HG03571 (cell line): ENCODE data around the gene FCAR.
"Not testable (repeated sequence)": the region's sequence is repeated elsewhere in the genome, so short reads cannot be mapped to it uniquely, and the experiment has no call there.

Source experiments
- ATAC-seq: cut with Tn5 transposase; IDR thresholded peaks from one replicate; pipeline ENCODE4 v1.9.1; 2021; ENCODE audit not compliant: unreplicated experiment

Gene FCAR

DNA sequence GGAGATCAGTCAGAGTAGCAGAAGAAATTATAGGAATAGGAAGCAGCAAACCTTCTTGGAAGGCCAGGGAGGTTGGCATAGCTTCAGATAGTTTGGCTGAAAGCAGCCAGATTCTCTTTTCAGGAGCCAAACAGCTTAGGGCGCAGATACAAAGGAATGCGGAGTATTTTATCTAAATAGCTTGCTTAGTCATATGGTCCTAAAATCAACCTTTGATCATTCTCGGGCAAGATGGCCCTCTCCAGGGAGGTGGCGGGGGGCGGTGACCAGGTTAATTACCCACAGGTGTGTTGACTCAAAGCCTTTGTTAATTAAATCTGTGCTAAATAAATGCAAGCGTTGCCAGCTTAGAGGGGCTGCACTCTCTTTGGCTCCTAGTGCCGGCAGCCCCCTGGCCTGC lies 19.4 kb downstream of the FCAR start:
- ATAC-seq = no peak

DNA sequence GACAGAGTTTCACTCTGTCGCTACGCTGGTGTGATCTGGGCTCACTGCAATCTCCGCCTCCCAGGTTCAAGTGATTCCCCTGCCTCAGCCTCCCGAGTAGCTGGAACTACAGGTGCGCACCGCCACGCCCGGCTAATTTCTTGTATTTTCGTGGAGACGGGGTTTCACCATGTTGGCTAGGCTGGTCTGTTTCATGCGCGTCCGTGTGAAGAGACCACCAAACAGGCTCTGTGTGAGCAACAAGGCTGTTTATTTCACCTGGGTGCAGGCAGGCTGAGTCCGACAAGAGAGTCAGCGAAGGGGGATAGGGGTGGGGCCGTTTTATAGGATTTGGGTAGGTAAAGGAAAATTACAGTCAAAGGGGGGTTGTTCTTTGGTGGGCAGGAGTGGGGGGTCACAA lies 20.1 kb downstream of the FCAR start:
- ATAC-seq = not testable (repeated sequence)

DNA sequence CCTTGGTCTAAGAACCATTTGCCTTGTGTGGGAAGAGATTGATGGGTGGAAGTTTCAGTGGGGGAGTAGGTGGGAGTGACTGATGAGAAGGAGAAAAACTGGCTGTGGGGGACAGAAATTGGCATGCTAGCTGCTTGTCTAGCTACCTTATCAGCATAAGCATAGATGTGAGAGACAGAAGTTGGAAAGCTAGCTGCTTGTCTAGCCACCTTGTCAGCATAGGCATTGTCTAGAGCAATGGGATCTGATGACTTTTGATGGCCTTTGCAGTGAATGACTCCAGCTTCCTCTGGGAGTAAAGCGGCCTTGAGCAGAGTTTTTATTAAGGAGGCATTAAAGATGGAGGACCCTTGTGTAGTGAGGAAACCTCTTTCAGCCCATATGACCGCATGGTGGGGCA lies 22.0 kb downstream of the FCAR start:
- ATAC-seq = no peak

DNA sequence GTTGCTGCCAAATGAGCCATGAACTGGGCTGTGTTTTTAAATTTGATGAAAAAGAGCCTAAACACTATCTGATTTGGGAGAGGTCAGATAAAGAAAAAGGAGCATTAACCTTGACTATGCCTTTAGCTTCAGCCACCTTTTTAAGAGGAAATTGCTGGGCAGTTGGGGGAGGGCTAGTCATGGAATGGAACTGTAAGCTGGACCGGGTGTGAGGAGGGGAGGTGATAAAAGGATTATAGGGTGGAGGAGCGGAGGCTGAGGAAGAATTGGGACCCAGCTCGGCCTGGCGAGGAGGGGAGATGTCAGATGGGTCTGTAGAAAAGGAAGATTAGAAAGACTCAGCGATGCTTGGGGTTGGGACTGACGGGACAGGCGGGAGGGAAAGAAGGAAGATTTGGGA lies 24.6 kb downstream of the FCAR start:
- ATAC-seq = not testable (repeated sequence)

DNA sequence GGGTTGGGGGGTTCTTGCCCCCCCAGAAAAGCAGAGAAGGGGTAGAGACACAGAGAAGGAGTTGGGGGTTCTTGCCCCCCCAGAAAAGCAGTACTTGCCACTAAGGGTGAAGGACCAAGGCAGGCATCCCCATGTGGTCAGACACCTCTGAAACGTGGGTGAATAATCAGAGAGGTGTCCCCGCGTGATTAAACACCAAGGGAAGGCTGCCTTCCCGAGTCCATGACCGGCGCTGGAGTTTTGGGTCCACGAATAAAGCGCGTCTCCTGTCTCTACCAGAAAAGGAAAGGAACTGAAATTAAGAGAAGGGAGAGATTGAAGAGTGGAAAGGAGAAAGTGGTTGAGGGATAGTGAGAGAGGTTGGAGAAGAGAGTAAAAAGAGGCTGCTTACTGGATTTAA lies 25.6 kb downstream of the FCAR start:
- ATAC-seq = not testable (repeated sequence)

DNA sequence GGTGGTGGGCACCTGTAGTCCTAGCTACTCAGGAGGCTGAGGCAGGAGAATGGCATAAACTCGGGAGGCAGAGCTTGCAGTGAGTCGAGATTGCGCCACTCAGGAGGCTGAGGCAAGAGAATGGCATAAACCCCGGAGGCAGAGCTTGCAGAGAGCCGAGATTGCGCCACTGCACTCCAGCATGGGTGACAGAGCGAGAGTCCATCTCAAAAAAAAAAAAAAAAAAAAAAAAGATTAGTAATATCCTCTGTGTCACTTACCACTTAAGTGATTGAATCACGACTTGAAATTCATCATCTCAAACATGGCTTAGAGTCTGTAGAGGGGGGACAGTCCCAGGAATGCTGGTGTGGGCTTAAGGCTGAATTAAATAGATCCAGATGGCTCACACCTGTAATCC lies 27.1 kb downstream of the FCAR start:
- ATAC-seq = not testable (repeated sequence)

DNA sequence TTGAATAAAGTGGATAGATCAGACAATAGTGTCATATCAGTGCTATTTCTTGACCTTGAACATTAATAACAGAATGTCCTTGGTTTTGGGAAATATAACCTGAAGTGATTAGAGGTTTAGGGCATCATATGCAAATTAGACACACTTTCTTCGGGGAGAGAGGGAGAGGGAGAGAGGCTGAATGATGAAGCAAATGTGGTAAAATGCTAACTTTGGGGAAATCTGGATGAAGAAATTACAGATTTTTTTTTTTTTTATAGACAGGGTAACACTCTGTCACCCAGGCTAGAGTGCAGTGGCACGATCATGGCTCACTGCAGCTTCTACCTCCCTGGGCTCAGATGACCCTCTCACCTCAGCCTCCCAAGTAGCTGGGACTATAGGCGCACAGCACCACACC lies 28.0 kb downstream of the FCAR start:
- ATAC-seq = no peak

DNA sequence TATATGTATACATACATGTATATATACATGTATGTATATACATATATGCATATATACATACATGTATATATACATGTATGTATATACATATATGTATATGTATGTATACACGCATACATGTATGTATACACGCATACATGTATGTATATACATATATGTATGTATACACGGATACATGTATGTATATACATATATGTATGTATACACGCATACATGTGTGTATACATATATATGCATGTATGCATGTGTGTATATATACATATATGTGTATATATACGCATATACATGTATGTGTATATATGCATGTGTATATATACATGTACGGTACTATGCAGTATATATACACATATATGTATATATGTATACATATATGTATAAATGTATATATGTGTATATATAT lies 29.3 kb downstream of the FCAR start:
- no peak for ATAC-seq

DNA sequence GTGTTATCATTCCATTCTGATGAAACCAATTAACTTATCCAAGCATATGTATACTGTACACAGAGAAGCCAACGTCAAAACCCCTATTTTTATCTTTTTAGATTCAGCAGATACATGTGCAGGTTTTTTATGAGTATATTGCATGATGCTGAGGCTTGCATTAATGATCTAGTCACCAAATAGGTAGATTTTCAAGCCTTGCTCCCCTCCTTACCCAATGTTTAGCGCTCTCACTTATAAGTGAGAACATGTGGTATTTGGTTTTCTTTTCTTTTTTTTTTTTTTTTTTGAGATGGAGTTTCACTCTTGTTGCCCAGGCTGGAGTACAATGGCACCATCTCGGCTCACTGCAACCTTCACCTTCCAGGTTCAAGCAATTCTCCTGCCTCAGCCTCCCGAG lies 30.2 kb downstream of the FCAR start:
- not testable (repeated sequence) for ATAC-seq

DNA sequence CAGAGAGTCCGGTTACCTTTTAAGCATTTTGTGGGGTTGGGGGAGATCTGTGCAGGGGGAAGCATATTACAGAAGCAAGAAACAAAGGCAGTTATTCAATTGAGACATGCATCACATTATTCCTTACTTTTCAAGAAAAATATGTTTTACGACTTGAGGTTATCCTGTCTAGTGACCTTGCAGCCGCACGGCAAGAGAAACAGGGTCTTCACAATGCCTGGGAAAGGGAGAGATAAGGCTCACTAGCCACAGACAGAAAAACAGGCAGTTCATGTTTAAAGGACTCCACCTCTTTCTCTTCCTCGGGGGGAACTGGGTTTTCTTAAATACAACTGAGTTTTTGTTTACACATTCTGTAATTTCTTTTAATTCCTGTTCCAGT lies 31.4 kb downstream of the FCAR start:
- no peak for ATAC-seq

DNA sequence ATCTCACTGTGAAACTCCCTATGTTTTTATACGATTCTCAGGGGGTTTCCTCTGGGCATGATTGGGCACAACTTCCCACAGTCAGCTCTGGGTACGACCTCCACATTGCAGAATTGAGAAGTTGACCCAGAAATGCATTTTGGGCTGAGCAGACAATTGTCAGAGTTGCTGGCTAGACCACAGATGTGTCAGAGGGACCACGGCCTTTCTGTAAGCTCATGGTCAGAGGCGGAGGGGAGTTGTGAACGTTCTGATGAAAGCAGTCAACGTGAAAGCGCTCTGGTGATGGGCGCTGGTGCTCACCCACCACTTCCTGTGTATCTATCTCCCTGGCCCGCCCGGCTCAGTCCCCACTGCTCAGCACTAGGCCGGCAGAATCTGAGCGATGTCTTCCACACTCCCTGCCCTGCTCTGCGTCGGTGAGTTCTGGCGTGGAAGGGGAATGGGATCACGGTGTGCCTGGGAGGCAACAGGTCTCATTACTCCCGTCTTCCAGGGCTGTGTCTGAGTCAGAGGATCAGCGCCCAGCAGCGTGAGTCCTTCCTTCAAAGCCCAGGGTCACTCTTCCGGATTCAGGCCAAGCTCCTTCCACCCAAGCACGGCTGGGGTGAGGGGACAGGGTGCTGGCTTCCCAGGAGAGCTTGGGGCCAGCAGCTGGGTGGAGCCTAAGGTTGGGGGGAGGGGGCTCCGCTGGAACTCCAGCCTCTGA lies 31.9 kb downstream of the FCAR start, which contains the start of gene NCR1:
TSS of gene NCR1 (plus strand) at position 346 of the 709 bp plus-strand sequence. CDS start at position 386, 40 bp downstream.
- ATAC-seq = no peak

DNA sequence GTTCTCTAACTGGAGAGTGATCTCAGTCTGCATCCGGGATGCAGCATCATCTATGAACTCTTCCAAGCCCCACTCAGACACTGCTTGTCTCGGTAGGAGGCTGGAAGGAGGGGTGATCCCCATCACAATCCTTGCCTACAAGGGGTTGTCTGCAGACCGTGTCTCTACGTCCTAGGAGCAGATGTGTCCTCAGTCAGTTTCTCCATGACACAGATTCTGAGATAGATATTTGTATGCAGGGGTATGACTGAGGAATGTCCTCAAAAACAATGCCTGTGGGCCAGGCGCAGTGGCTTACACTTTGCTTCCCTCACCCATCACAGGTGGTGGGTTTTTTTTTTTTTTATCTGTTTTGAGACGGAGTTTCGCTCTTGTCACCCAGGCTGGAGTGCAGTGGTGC lies 32.8 kb downstream of the FCAR start:
- no peak for ATAC-seq

DNA sequence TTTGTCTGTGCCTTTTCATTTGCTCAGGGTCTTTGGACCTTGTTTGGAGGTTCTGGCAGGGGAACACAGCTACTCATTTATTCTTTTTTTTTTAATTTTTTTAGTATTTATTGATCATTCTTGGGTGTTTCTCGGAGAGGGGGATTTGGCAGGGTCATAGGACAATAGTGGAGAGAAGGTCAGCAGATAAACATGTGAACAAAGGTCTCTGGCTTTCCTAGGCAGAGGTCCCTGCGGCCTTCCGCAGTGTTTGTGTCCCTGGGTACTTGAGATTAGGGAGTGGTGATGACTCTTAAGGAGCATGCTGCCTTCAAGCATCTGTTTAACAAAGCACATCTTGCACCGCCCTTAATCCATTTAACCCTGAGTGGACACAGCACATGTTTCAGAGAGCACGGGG lies 33.9 kb downstream of the FCAR start:
- ATAC-seq = not testable (repeated sequence)

DNA sequence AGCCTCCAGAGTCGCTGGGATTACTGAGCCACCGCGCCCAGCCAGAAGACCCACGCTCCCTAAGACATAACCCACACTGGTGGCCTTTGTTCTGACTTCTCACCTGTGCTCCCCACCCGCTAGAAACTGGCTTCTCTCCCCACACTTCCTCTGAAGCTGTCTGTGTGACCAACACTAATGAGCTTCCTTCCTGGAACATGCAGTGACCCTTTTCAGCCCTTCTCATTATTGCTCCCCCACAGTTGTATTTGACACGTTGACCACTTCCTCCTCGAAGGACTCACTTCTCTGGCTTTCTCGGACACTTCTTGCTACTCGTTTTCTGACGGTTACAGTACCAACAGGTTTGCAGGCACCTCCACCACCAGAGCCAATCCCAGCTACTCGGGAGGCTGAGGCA lies 42.8 kb downstream of the FCAR start:
- no peak for ATAC-seq

DNA sequence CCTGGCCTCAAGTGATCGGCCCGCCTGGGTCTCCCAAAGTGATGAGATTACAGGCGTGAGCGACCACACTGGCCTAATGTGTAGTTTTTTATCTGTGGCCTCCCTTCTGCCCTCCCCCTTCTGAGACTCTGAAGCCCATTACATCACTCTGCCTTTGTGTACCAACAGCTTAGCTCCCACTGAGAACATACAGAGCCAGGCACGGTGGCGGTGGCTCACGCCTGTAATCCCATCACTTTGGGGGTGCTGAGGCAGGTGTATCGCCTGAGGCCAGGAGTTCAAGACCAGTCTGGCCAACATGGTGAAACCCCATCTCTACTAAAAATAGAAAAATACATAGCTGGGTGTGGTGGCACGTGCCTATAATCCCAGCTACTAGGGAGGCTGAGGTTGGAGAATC lies 44.5 kb downstream of the FCAR start:
- ATAC-seq = no peak

DNA sequence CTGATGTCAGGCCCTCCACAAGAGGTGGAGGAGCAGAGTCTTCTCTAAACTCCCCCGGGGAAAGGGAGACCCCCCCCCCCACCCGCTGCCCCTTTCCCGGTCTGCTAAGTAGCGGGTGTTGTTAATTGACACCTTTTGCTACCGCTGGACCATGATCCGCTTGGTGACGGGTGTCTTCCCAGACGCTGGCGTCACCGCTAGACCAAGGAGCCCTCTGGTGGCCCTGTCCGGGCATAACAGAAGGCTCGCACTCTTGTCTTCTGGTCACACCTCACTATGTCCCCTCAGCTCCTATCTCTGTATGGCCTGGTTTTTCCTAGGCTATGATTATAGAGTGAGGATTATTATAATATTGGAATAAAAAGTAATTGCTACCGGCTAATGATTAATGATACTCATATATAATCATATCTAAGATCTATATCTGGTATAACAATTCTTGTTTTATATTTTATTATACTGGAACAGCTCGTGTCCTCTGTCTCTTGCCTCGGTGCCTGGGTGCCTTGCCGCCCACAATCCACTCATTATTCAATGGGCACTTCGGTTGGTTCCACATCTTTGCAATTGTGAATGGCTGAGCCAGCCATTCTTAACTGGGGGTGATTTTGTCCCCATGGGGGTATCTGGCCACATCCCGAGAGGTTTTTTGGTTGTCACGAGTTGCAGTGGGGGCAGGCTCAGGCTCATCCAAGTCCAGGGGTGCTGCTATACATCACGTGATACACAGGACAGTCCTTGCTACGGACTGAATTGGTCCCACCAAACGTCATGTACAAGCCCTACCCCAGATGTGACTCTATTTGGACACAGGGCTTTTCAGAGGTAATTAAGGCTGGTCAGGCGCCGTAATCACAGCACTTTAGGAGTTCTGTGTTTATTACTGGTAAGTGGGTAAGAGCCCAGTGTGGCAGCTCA lies 45.9 kb downstream of the FCAR start:
- ATAC-seq = not testable (repeated sequence)

DNA sequence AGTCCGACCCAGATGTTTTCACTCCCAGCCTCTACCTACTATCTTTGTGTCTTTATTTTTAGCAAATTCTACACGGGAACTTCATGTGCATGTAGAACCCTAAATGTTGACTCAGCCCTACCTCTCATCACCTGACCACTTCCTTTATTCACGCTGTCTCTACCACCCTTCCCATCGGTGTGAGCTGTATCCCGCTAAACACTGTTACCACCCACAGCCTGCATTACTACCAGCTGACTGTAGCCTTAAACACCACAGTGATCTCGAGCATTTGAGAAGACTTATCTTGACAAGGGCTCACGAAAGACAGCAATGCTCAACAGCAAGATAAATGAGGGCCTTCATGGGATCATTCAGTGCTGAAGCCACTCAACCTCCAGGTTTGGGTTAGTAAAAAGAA lies 47.0 kb downstream of the FCAR start:
- no peak for ATAC-seq

DNA sequence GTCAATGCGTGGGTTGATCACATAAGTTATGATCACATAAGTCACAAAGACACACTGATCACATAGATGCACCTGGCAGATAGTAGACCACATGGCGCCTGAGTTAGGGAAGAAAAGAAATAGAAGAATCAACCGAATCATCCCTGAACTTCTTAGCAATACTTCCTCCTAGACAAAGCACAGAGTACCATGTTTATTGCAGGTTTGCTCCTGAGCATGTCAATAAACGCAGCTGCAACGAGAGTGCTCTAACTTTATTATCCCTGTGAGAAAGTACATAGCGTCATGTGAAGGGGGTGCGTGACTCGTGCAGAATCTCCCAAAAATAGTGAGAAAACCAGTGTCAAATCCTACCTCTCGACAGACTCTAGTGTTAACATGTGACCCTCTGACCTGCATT lies 49.2 kb downstream of the FCAR start:
- ATAC-seq = no peak

DNA sequence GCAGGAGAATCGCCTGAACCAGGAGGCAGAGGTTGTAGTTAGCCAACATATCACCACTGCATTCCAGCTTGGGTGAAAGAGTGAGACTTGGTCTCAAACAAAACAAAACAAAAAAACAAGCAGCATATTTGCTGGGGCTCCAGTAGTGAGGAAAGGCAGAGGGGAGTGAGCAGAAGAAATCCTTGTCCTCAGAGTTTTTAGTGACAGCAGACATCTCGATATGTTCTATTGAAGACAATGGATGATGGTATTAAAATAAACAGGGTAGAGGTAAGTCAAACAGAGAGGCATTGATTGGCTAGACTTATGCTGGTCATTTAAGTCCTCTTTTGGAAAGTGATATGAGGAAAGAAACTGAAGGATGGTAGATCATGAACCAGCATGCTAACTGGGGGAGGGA lies 54.3 kb downstream of the FCAR start:
- no peak for ATAC-seq

DNA sequence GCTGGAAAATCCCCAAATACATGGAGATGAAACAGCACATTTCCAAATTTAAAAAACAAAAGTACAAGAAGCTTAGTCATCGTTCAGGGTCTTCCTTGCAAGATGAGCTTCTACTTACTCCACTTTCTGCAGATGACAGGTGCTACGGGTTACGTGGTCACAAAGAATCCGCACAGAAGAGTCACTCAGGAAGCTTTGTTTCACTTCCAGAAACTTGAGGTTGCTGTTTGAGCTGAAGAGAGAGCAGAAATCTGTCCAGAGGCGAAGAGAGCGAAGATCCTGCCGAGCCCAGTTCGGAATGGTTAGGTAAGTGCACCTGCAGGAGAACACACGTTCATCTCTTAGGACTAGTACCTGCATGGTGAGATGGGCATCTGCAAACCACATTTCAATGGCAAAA lies 63.9 kb downstream of the FCAR start:
- no peak for ATAC-seq

DNA sequence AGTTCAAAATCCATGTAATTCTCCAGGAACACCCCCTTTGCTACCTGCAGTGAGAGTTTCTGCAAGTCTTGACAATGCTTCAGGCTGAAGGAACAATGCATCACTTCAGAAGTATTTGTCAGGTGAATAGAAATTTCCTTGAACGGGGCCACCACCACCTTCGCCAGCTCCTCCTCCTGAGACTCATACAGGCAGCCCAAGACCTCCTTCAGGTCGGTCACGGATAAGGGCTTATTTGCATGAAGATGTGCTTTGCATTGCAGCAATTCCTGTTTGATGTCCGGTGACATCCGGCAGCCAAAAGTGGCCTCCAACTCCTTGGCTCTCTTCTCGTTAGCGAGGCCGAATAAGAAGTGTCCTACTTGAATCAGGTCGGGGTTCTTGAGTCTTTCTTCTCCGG lies 64.9 kb downstream of the FCAR start:
- ATAC-seq = no peak

DNA sequence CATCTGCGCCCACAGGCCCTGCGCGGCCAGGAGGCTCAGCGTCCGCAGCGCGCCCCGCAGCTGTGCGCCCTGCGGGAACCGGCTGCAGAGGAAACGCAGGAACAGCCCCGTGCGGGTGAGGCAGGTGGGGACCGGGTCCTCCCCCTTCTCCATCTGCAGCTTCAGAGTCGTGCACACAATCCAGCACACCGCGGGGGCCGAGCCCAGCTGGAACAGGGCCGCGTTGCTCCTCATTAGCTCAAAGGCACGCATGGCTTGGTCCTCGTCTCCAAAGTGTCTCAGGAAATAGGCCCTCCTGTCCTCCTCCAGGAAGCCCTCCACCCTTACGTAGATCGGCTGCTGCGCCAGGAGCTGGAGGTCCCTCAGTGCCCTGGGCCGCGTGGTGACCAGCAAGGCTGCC lies 65.5 kb downstream of the FCAR start:
- not testable (repeated sequence) for ATAC-seq
